CD4-positive, alpha-beta T cell (primary cell): ENCODE measurements around the gene CD7. TPM values are rescaled to one million over a fixed set of nuclear protein-coding genes. Genes with fewer than 3 reads are reported as not detected.

ENCODE experiments used
- ATAC-seq: fragments of 200-7000 bp; cut with Tn5 transposase; one replicate; pipeline ENCODE4 v1.10.0; 2022; ENCODE audit warnings: mild to moderate bottlenecking; ENCODE audit not compliant: poor library complexity
- CTCF ChIA-PET: fragments of 350-600 bp; sonication (Branson Sonifier 250); formaldehyde crosslinking; loops from one replicate; lab custom pipeline; 2021; ENCODE audit warnings: antibody characterized with exemption, inconsistent platforms; lab: Charles Lee
- POLR2A ChIA-PET: fragments of 350-600 bp; sonication (Branson Sonifier 250); formaldehyde crosslinking; loops from one replicate; lab custom pipeline; 2021; ENCODE audit warnings: antibody characterized with exemption, inconsistent platforms; lab: Charles Lee
- DNase-seq, 14 experiments: peaks; one replicate each; pipeline ENCODE4 v3.0.0-alpha.2; 2013 to 2020; ENCODE audit warnings: mixed read lengths in 2 of 14
- H3K27ac ChIP-seq, 2 donors: one replicate each; pipeline versions ENCODE4 v1.5.1 to v1.7.0; 2013; ENCODE audit warnings: low read length in 2 of 2, low read depth in 1 of 2, mild to moderate bottlenecking in 1 of 2
- H3K27me3 ChIP-seq, 2 experiments: 1 replicate in 1 of 2; 2 replicates in 1 of 2; pipeline versions ENCODE4 v1.6.1 to v1.7.0; 2013; ENCODE audit warnings: low read length in 2 of 2, control low read depth in 1 of 2, mild to moderate bottlenecking in 1 of 2, moderate library complexity in 1 of 2; ENCODE audit not compliant: insufficient read depth in 2 of 2, control insufficient read depth in 1 of 2
- H3K36me3 ChIP-seq: one replicate; pipeline ENCODE4 v1.6.1; 2013; ENCODE audit warnings: low read length, control low read depth; ENCODE audit not compliant: insufficient read depth
- H3K4me1 ChIP-seq: one replicate; pipeline ENCODE4 v1.6.1; 2013; ENCODE audit warnings: low read length, control low read depth; ENCODE audit not compliant: insufficient read depth
- H3K4me3 ChIP-seq: one replicate; pipeline ENCODE4 v1.5.1; 2013; ENCODE audit warnings: mild to moderate bottlenecking, low read length, moderate library complexity
- H3K9me3 ChIP-seq, 2 experiments: 1 replicate in 1 of 2; 2 replicates in 1 of 2; pipeline versions ENCODE4 v1.6.1 to v1.7.0; 2013; ENCODE audit warnings: low read length in 2 of 2, mild to moderate bottlenecking in 2 of 2, control low read depth in 1 of 2, moderate library complexity in 1 of 2; ENCODE audit not compliant: control insufficient read depth in 1 of 2, insufficient read depth in 1 of 2
- H3K27ac Mint-ChIP-seq: one replicate; pipeline ENCODE4 v1.8.0; 2020; ENCODE audit warnings: mixed read lengths
- H3K27me3 Mint-ChIP-seq: one replicate; pipeline ENCODE4 v1.8.0; 2021; ENCODE audit warnings: mixed read lengths
- H3K36me3 Mint-ChIP-seq: one replicate; pipeline ENCODE4 v1.8.0; 2021; ENCODE audit warnings: low read depth, mixed read lengths
- H3K4me1 Mint-ChIP-seq: one replicate; pipeline ENCODE4 v1.8.0; 2021; ENCODE audit warnings: low read depth, mixed read lengths
- H3K4me3 Mint-ChIP-seq: one replicate; pipeline ENCODE4 v1.8.0; 2020; ENCODE audit warnings: mild to moderate bottlenecking, mixed read lengths
- H3K9me3 Mint-ChIP-seq: one replicate; pipeline ENCODE4 v1.8.0; 2020; ENCODE audit warnings: mixed read lengths
- intact Hi-C, 2 experiments: fragments of 100-400 bp; cut with DNase I in 1 of 2; cut with micrococcal nuclease in 1 of 2; formaldehyde crosslinking; loops; one replicate each; pipeline versions ENCODE4 v1.15.1 to v1.9.0; 2023 to 2025; cut with DNase I, micrococcal nuclease
- total RNA-seq, 174 experiments: library from RNA in 2 of 174; stranded (reverse) in 2 of 174; gene quantifications; one replicate each; pipeline ENCODE4 v1.2.3 and lab custom pipeline; 2021 to 2026
- TF ChIP-seq, protein P1 (sequence below): fragments of 200-600 bp; IDR thresholded peaks from one replicate; pipeline ENCODE4 v1.8.0; 2022; ENCODE audit warnings: antibody characterized with exemption, mild to moderate bottlenecking

CD7 gene
- total RNA-seq, 2 experiments from 2014 or later: 225 to 234 TPM

DNA sequence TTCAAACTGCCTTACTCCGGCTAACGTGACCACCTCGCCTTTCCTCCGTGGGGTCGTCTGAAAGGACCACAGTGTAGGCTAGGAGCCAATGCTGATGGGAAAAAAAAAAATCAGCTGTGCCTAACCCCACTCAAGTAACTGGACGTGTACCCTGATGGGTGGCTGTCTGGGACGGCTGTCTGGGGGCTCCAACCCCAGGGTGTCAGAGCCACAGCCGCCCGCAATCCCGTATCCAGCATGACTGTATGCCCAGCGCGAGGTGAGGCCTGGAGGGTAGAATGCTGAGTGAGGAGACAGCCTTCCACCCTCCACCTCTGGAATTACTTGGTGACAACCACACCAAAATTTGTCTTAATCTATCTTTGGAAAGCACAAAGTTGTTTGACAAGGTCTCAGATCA is 46.8 kb downstream of the CD7 start:
- no peaks in the 10 kb centered on the region for H3K9me3 Mint-ChIP-seq
- H3K36me3 ChIP-seq: peaks cover 50% of the 10 kb centered on the region
- ChIA-PET POLR2A (interaction anchor here (2.0 kb wide), 1 partner anchor 28 kb away, joined by 7 read pairs; no protein-coding TSS in a partner anchor), CTCF (no interaction called here)
- H3K9me3 ChIP-seq: no peaks in the 10 kb centered on the region
- no peak for DNase-seq
- H3K27me3 Mint-ChIP-seq: no peaks in the 10 kb centered on the region
- H3K4me3 ChIP-seq: no peak overlapping the region
- H3K27ac Mint-ChIP-seq: peak overlapping the region; percentile 85
- no peaks in the 10 kb centered on the region for H3K27me3 ChIP-seq
- no peak overlapping the region for H3K27ac ChIP-seq
- peaks cover 63% of the 10 kb centered on the region for H3K4me1 Mint-ChIP-seq
- peak overlapping the region; percentile 90 for H3K4me3 Mint-ChIP-seq
- peaks cover 76% of the 10 kb centered on the region for H3K4me1 ChIP-seq
- H3K36me3 Mint-ChIP-seq: peaks cover 69% of the 10 kb centered on the region
- ATAC-seq: no peak
- intact Hi-C loops: loop anchor here (1.0 to 5.0 kb wide), 2 partner anchors 33 to 51 kb away; no protein-coding TSS in a partner anchor
- TF ChIP-seq, protein P1, sequence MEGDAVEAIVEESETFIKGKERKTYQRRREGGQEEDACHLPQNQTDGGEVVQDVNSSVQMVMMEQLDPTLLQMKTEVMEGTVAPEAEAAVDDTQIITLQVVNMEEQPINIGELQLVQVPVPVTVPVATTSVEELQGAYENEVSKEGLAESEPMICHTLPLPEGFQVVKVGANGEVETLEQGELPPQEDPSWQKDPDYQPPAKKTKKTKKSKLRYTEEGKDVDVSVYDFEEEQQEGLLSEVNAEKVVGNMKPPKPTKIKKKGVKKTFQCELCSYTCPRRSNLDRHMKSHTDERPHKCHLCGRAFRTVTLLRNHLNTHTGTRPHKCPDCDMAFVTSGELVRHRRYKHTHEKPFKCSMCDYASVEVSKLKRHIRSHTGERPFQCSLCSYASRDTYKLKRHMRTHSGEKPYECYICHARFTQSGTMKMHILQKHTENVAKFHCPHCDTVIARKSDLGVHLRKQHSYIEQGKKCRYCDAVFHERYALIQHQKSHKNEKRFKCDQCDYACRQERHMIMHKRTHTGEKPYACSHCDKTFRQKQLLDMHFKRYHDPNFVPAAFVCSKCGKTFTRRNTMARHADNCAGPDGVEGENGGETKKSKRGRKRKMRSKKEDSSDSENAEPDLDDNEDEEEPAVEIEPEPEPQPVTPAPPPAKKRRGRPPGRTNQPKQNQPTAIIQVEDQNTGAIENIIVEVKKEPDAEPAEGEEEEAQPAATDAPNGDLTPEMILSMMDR: no peak

DNA sequence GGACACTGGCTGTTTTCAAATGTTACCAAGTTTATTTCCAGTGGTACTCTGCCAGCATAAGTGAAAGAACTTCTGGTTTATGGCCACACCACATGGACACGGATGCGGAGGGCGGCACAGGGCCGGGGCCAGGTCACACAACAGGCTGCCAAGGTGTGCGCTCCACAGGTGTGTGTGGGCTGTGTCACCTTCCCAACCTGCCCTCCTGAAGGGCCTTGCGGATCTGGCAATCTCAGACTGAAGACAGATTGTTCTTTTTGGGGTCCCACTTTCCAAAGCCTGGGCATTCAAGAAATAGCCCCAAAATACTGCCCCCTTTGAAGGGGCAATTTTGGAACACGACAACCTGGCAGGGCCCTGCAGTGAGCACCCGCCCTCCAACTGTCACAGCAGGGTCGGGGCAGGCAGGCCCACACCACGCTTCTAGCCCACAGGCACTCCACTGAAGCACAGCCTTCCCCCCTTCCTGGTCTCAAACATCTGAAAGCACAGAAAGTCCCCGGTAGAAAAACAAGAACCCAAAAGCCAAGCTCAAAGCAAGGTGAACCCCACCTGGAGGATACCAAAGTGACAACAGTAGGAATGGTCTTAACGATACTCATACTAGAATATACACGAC is 47.4 kb downstream of the CD7 start:
- Histone ChIP-seq H3K4me3 (no peak overlapping the region), H3K27me3 (no peaks in the 10 kb centered on the region), H3K36me3 (peaks cover 57% of the 10 kb centered on the region), H3K4me1 (peaks cover 76% of the 10 kb centered on the region), H3K9me3 (no peaks in the 10 kb centered on the region), H3K27ac (peak overlapping the region in 1 of 2 donors; percentile 40)
- Mint-ChIP-seq H3K27me3 (no peaks in the 10 kb centered on the region), H3K27ac (peak overlapping the region; percentile 85), H3K4me3 (peak overlapping the region; percentile 90), H3K36me3 (peaks cover 74% of the 10 kb centered on the region), H3K9me3 (no peaks in the 10 kb centered on the region), H3K4me1 (peaks cover 64% of the 10 kb centered on the region)
- ATAC-seq (no peak), DNase-seq (peak in 2 of 14 experiments; percentile 13 to 40)
- ChIA-PET CTCF (interaction anchor here (1.1 kb wide), 1 partner anchor 26 kb away, joined by 3 read pairs; no protein-coding TSS in a partner anchor), POLR2A (interaction anchor here (0.6 to 2.0 kb wide), 3 partner anchors 27 to 69 kb away, joined by 3 to 7 read pairs (median 3); no protein-coding TSS in a partner anchor)
- TF ChIP-seq, protein P1: no peak
- intact Hi-C loops: loop anchor here (1.0 to 5.0 kb wide), 2 partner anchors 33 to 51 kb away; no protein-coding TSS in a partner anchor

DNA sequence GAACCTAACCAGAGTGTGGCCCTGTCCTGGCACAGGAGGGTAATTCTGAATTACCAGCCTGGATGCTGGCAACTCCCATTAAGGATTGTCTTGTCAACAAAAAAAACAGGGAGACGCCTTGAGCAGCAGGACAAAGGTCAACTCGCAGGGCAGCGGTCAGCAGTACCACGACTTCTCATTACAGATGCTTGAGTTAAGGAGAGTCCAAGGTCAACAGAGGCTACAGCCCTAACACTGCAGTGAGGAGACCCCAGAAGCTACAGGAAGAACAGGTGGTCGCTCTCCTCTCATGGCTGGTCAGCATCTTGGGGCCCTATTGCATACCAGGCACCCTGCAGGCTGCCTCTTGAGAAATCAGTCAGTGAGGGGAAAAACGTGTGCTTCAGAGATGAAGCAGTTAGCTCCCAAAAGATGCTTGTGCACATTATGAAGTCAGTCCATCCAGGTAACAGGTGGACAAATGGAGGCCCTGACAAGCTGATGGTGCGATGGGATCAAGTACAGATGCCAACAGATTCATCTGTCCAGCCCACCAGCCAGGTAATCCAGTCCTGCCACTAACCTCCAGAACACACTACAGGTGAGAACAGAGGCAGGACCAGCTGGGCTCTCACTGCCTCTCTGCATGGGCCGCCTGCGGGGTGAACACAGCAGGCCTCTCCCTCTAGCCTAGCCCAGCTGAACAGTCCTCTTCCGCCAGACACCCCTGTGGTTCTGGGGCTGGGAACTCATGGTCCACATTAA is 48.1 kb downstream of the CD7 start:
- Histone ChIP-seq H3K4me1 (peaks cover 76% of the 10 kb centered on the region), H3K27me3 (no peaks in the 10 kb centered on the region), H3K9me3 (no peaks in the 10 kb centered on the region), H3K36me3 (peaks cover 63% of the 10 kb centered on the region), H3K4me3 (no peak overlapping the region), H3K27ac (peak overlapping the region in 1 of 2 donors; percentile 40)
- DNase-seq: no peak
- Mint-ChIP-seq H3K9me3 (no peaks in the 10 kb centered on the region), H3K36me3 (peaks cover 81% of the 10 kb centered on the region), H3K27ac (peak overlapping the region; percentile 85), H3K4me1 (peaks cover 64% of the 10 kb centered on the region), H3K4me3 (peak overlapping the region; percentile 45), H3K27me3 (no peaks in the 10 kb centered on the region)
- intact Hi-C loops: no loop called here
- POLR2A ChIA-PET: interaction anchor here (0.7 to 2.0 kb wide), 3 partner anchors 24 to 68 kb away, joined by 3 to 7 read pairs (median 5); no protein-coding TSS in a partner anchor
- no peak for ATAC-seq
- TF ChIP-seq, protein P1: no peak
- CTCF ChIA-PET: interaction anchor here (0.7 to 1.1 kb wide), 2 partner anchors 10 to 25 kb away, joined by 3 to 5 read pairs; no protein-coding TSS in a partner anchor
